ENCODE results near the gene MBP.

GRCh38 chr18:76984193-76985155 is 148.1 kb downstream of the MBP start:
- TF ChIP-seq EZH2 (IDR thresholded peaks at IDR 0.05) (no peak), POLR2AphosphoS5 (IDR thresholded peaks at IDR 0.05; ENCODE audit: borderline replicate concordance, low read depth, low read length) (no peak)
